Spinal cord (tissue), 10 donors: ENCODE measurements around the gene TOP2A. TPM values are rescaled to one million over a fixed set of nuclear protein-coding genes. Genes with fewer than 3 reads are reported as not detected.

ENCODE experiments used
- DNase-seq, 6 donors: peaks; one replicate each; pipeline versions ENCODE4 v3.0.0 to v3.0.0-alpha.2; 2013 to 2015; ENCODE audit warnings: low spot score in 6 of 6, low read depth in 4 of 6
- H3K27ac ChIP-seq: one replicate; pipeline ENCODE4 v1.5.1; 2013; ENCODE audit warnings: low read depth, low read length, control low read depth
- H3K27me3 ChIP-seq: one replicate; pipeline ENCODE4 v1.6.1; 2013; ENCODE audit warnings: low read length; ENCODE audit not compliant: control insufficient read depth, insufficient read depth
- H3K36me3 ChIP-seq: one replicate; pipeline ENCODE4 v1.6.1; 2013; ENCODE audit warnings: low read length; ENCODE audit not compliant: control insufficient read depth, insufficient read depth
- H3K4me1 ChIP-seq: one replicate; pipeline ENCODE4 v1.6.1; 2013; ENCODE audit warnings: low read length; ENCODE audit not compliant: control insufficient read depth, insufficient read depth
- H3K4me3 ChIP-seq: one replicate; pipeline ENCODE4 v1.5.1; 2013; ENCODE audit warnings: low read depth, low read length, control low read depth
- H3K9me3 ChIP-seq: one replicate; pipeline ENCODE4 v1.6.1; 2013; ENCODE audit warnings: low read length; ENCODE audit not compliant: control insufficient read depth, insufficient read depth
- WGBS: methylation state at CpG from one replicate; pipeline ENCODE4 v1.1.5; 2013; ENCODE audit warnings: missing lambda C conversion rate; ENCODE audit not compliant: insufficient coverage; 5-methylcytosine and 5-hydroxymethylcytosine counted together
- polyA plus RNA-seq, 2 donors: library from polyadenylated mRNA; unstranded; fragments of 120-200 nt; gene quantifications; one replicate each; pipeline ENCODE4 v1.2.1, GENCODE V29; 2013; ENCODE audit not compliant: insufficient read length in 2 of 2
- total RNA-seq, 2 donors: library from RNA; depleted of rRNA in 1 of 2; stranded (reverse); fragments of 120-200 nt in 1 of 2; fragments of >200 nt in 1 of 2; gene quantifications; one replicate each; pipeline versions ENCODE4 v1.2.3 to v1.2.4, GENCODE V29; 2013 to 2014
- donor health status: healthy.

The TOP2A gene
- total and polyA plus RNA-seq, 4 donors, result 60.8 to 79.4 (median 70.9) TPM

- Histone ChIP-seq H3K27me3 (no peaks in the 10 kb centered on the region), H3K36me3 (no peaks in the 10 kb centered on the region), H3K4me1 (peaks cover 24% of the 10 kb centered on the region), H3K27ac (peak overlapping the region; percentile 36), H3K4me3 (no peak overlapping the region), H3K9me3 (no peaks in the 10 kb centered on the region)
- peak in 2 of 6 donors; percentile 33 to 77 for DNase-seq
- WGBS, result 48% methylated on average over 2 of the region's 2 CpGs
Measured at GRCh38 chr17:40432864-40433528, 15.3 kb upstream of the TOP2A start.

- H3K27me3 ChIP-seq, result no peaks in the 10 kb centered on the region
- WGBS, result 47% methylated on average over 1 of the region's 3 CpGs
- no peak overlapping the region for H3K27ac ChIP-seq
- no peaks in the 10 kb centered on the region for H3K36me3 ChIP-seq
- H3K9me3 ChIP-seq, result no peaks in the 10 kb centered on the region
- no peak overlapping the region for H3K4me3 ChIP-seq
- H3K4me1 ChIP-seq, result peaks cover 10% of the 10 kb centered on the region
- no peak for DNase-seq
Measured at GRCh38 chr17:40431231-40431602, 13.5 kb upstream of the TOP2A start.

GRCh38 chr17:40430272-40431230 lies 12.9 kb upstream of the TOP2A start:
- no peaks in the 10 kb centered on the region for H3K27me3 ChIP-seq
- H3K27ac ChIP-seq, result no peak overlapping the region
- H3K4me3 ChIP-seq, result no peak overlapping the region
- peaks cover 9% of the 10 kb centered on the region for H3K4me1 ChIP-seq
- H3K9me3 ChIP-seq, result no peaks in the 10 kb centered on the region
- DNase-seq, result no peak
- WGBS, result 79% methylated on average over 2 of the region's 10 CpGs
- H3K36me3 ChIP-seq, result no peaks in the 10 kb centered on the region

- H3K27me3 ChIP-seq, result no peaks in the 10 kb centered on the region
- H3K4me1 ChIP-seq, result no peaks in the 10 kb centered on the region
- no peak overlapping the region for H3K27ac ChIP-seq
- H3K36me3 ChIP-seq, result no peaks in the 10 kb centered on the region
- no peaks in the 10 kb centered on the region for H3K9me3 ChIP-seq
- H3K4me3 ChIP-seq, result no peak overlapping the region
- DNase-seq, result no peak
Measured at GRCh38 chr17:40427002-40427491, 9.4 kb upstream of the TOP2A start.

GRCh38 chr17:40425741-40426140 lies 8.0 kb upstream of the TOP2A start:
- no peaks in the 10 kb centered on the region for H3K36me3 ChIP-seq
- no peak for DNase-seq
- no peaks in the 10 kb centered on the region for H3K4me1 ChIP-seq
- no peaks in the 10 kb centered on the region for H3K27me3 ChIP-seq
- no peak overlapping the region for H3K27ac ChIP-seq
- no peak overlapping the region for H3K4me3 ChIP-seq
- H3K9me3 ChIP-seq, result no peaks in the 10 kb centered on the region
- 31% methylated on average over 2 of the region's 4 CpGs for WGBS

GRCh38 chr17:40422990-40423633 lies 5.4 kb upstream of the TOP2A start:
- Histone ChIP-seq H3K4me3 (no peak overlapping the region), H3K4me1 (peaks cover 8% of the 10 kb centered on the region), H3K27me3 (no peaks in the 10 kb centered on the region), H3K36me3 (no peaks in the 10 kb centered on the region), H3K27ac (no peak overlapping the region), H3K9me3 (no peaks in the 10 kb centered on the region)
- peak in 1 of 6 donors; percentile 35 for DNase-seq
- WGBS, result 62% methylated on average over 2 of the region's 3 CpGs

GRCh38 chr17:40419559-40420331 lies 2.0 kb upstream of the TOP2A start:
- H3K27me3 ChIP-seq, result no peaks in the 10 kb centered on the region
- 57% methylated on average over 9 of the region's 11 CpGs for WGBS
- H3K4me1 ChIP-seq, result peaks cover 17% of the 10 kb centered on the region
- no peak overlapping the region for H3K27ac ChIP-seq
- no peak overlapping the region for H3K4me3 ChIP-seq
- no peaks in the 10 kb centered on the region for H3K36me3 ChIP-seq
- H3K9me3 ChIP-seq, result no peaks in the 10 kb centered on the region
- DNase-seq, result no peak

GRCh38 chr17:40418428-40418706 lies 671 bp upstream of the TOP2A start:
- H3K27me3 ChIP-seq, result no peaks in the 10 kb centered on the region
- H3K9me3 ChIP-seq, result no peaks in the 10 kb centered on the region
- H3K4me3 ChIP-seq, result peak overlapping the region; percentile 62
- 57% methylated on average over 5 of the region's 16 CpGs for WGBS
- H3K4me1 ChIP-seq, result peaks cover 17% of the 10 kb centered on the region
- DNase-seq, result no peak
- peak overlapping the region; percentile 83 for H3K27ac ChIP-seq
- H3K36me3 ChIP-seq, result no peaks in the 10 kb centered on the region

GRCh38 chr17:40417258-40417608 lies 463 bp downstream of the TOP2A start:
- Histone ChIP-seq H3K27ac (peak overlapping the region; percentile 40), H3K27me3 (no peaks in the 10 kb centered on the region), H3K4me3 (peak overlapping the region; percentile 72), H3K36me3 (no peaks in the 10 kb centered on the region), H3K4me1 (peaks cover 17% of the 10 kb centered on the region), H3K9me3 (no peaks in the 10 kb centered on the region)
- DNase-seq, result peak in 2 of 6 donors; percentile 8 to 23
- under 1% methylated on average over 21 of the region's 21 CpGs for WGBS
